ENCODE data around the gene PRDM11.

The PRDM11 gene

GRCh38 chr11:45178223-45178622 lies 31.8 kb downstream of the PRDM11 start:
- no peak for DNase-seq

GRCh38 chr11:45178890-45179671 lies 32.6 kb downstream of the PRDM11 start:
- no peak for DNase-seq

DNA sequence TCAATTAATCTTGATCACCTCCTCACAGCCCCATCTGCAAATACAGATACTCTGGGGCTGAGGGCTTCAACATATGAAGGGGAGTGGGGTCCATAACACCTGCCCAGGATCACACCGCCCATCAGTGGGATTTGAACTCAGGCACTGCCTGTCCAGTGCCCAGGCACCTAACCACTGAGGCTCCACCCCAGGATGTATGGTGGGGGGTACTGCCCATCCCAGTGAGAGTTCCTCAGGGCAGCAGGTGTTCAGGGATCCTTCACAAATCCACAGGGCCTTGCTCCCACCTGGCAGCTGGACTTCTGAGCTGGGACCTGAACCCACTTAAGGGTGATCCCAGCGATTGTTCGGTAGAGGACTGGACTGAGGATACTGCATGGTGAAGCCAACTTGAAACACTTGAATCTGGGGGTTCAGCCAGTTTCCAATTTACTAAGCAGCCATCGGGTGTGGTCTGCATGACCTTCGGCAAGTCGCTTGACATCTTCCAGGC lies 33.3 kb downstream of the PRDM11 start:
- DNase-seq: no peak

- peak; percentile 36 for DNase-seq
These were observed 33.9 kb downstream of the PRDM11 start for GRCh38 chr11:45180179-45180847.

GRCh38 chr11:45180848-45181192 lies 34.4 kb downstream of the PRDM11 start:
- peak; percentile 36 for DNase-seq

- DNase-seq: no peak
These were observed 34.9 kb downstream of the PRDM11 start for GRCh38 chr11:45181193-45181888.

DNA sequence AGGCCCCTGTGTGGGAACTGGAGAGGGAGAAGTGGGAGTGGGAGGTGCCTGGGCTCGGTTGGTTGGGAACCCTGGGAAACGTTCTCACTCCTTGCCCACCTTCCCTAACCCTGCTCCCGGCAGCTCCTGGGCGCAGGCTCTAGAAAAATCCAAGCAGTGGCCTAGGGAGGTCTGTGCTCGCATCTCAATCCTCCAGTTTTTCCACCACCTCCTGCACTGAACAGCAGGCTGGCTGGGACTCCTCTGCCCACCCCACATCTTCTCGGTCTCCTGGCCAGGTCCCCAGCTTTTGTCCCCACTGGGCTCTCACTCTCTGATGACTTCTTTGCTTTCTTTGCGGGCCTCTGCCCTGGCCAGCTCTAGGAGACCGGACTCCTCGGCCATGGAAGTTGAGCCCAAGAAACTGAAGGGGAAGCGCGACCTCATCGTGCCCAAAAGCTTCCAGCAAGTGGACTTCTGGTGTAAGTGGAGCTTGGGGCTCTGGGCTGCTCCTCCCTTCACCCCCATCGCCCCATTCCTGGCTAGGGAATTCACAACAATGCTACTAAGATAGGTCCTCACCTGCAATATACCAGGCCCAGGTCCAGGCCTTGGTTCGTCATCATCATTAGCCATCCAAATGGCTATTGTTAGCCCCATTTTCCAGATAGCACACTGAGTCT lies 35.6 kb downstream of the PRDM11 start:
- no peak for DNase-seq

DNA sequence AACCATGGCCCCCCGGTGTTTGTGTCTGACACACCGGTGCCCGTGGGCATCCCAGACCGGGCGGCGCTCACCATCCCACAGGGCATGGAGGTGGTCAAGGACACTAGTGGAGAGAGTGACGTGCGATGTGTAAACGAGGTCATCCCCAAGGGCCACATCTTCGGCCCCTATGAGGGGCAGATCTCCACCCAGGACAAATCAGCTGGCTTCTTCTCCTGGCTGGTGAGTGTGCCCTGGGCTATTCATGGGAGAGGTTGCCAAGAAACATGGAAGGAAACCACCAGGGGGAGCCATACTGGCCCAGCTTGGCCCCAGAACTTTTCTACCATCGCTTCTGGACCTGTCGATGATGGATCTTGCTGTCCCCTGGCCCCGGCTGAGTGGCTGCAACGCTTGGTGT lies 36.5 kb downstream of the PRDM11 start:
- DNase-seq: peak; percentile 33

DNA sequence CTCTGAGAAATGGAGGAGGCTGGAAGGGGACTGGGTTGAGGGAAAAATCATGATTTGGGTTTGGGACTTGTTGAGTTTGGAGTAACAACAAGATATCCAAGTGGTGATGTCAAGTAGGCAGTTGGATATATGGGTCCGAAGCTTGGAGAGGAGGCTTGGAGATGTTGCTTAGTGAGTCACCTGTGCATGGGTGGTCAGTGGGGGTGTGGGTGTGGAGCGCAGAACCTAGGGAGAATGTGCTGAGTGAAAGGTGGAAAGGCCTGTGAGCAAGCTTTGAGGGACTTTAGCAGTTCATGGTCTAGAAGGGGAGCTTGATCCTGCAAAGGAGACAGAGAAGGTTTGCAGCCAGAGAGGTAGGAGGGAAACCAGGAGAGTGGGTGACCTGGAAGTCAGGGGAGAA lies 38.2 kb downstream of the PRDM11 start:
- DNase-seq: no peak

DNA sequence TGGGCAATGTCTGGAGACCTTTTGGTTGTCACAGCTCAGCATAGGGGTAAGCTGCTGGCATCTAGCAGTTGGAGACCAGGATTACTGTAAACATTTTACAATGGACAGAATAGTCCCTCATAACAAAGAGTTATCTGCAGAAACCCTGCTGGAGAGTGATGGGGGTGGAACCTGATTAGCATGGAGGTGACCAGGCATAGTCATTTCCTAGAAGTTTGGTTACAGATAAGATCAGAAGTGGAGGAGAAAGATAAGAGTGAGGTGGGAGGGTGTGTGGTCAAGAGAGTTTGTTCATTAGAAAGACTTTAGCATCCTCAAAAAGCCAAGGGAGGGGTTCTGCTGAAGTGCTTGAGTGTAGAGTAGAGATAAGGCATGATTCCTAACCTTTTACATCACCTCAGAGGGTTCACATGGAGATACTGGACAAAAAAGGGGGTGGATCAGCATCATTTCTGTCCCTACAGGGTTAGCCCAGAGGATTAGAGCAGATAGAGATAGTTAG lies 38.8 kb downstream of the PRDM11 start:
- peak; percentile 76 for DNase-seq

- DNase-seq: no peak
These were observed 40.9 kb downstream of the PRDM11 start for GRCh38 chr11:45187375-45187774.

DNA sequence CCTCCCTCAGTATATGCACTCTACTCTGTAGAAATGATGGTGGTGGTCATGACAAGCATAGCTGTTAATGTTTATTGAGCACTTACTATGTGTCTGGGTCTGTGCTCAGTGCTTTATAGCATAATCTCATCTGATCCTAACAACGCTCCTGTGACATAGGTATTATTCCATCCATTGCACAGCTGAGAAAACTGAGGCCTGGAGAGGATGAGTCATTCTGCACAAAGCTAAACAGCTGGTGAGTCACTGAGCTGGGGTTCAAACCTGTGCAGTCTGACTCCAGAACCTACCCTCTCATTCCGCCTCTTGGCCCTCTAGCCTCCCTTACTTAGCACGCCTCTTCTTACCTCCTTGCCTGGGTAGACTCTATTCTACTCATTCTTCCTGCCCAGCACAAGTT lies 41.7 kb downstream of the PRDM11 start:
- no peak for DNase-seq

GRCh38 chr11:45189230-45189629 lies 42.8 kb downstream of the PRDM11 start:
- no peak for DNase-seq

DNA sequence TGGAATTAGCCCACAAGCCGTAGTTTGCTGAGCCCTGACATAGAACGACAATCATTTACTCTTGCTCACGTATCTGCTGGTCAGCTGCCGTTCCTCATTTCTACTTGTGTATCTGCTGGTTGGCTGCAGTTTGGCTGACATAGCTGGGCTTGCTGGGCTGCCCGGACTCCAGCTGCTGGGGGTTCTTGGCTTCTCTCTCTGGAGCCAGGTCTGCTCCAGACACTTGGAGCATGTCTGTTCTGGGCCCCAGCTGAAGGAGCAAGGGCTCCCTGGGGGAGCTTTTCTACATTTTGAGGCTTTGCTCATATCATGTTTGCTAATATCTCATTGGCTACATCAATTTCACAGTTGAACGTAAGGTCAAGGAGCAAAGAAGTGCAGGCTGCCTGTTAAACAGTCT lies 47.3 kb downstream of the PRDM11 start:
- DNase-seq: no peak

GRCh38 chr11:45204761-45205160 lies 58.3 kb downstream of the PRDM11 start:
- no peak for DNase-seq

DNA sequence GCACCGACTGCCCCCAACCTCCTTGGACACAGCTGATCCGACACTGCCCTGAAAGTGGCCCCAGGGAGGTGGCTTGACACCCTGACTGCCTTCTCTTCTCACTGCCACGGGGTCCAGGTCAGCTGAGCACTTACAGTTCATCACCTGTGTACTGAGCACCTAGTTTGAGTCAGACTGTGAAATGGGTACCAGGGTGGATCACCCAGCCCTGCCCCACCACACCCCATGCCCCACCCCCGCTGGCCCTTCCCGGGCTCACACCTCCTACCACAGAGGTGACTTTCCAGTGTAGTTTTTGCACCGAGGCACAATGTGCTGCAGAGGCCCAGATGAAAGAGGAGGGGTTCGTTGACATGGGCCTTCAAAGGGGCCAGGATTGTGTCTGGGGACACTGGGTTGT lies 59.5 kb downstream of the PRDM11 start:
- DNase-seq: no peak

DNA sequence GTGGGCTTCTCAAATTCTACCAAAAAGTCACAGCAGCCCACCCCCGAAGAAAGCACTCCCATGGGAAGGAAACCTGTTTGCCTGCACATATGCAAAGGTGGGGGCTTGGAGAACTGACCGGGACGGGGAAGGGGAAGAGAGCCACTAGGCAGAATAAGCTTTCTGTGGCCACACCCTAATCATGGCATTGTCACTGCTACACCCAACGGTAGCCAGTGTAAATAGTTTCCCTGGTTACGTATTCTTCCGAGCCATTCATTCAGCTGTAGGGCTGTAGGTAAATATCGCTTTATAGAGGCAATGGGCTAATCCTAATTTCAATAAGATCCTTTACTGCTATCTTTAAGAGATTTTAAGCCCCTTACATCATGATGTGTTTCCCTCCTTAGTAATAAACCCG lies 61.7 kb downstream of the PRDM11 start:
- DNase-seq: no peak

GRCh38 chr11:45209000-45209879 lies 62.8 kb downstream of the PRDM11 start:
- no peak for DNase-seq

DNA sequence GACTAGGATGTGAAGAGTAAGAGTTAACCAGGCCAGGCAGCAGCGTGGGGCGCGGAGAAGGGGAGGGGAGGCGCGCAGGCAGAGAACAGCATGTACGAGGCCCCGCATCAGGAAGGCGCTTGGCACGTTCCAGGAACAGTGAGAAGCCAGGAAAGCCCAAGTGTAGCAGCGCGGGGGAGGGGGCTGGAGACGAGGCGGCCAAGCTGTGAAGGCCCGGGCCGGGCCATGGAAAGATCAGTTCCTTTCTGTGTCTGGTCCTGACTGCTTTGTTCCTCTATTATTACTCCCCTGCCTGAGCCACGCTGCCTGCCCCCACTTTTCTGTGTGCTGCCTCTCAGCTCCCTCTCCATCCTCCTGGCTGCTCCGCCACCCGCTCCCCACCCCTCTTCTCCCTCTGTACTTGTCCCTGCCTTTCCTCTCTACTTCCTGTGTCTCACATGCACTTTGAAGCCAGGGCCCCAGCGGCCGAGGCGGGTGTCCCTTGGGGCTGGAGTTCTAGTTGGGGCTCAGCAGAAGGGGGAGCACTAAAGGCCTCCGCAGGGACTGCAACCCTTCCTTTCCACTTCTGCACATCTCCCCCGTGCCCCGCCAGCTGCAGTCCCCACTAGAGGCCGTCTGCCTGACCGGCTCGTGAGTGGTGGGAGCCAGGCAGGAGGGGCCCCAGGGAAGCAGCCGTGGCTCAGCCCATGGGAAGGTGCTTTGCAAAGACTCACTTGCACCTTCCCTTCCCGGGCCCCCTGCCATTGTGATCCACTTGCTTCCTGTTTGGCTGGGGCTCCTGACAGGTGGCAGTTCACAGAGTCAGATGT lies 63.7 kb downstream of the PRDM11 start:
- DNase-seq: no peak

DNA sequence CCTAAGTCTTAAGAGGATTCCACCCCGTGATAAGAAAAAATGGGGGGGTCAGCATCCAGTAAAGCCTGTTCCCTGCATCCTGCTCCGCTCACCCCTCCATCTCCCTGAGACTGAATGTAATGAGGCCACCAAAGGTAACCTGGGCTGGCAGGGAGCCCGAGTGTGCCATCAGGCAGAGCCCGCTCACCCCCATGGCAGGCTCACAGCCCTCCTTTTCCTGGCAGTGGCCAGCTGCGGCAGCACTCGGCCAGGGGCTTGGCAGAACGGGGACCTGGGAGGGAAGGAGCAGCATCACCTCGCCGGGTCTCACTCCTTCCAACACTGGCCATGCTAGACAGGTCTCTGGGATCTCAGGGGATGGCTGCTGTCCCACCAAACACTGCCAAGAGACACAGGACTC lies 64.4 kb downstream of the PRDM11 start:
- DNase-seq: no peak

DNA sequence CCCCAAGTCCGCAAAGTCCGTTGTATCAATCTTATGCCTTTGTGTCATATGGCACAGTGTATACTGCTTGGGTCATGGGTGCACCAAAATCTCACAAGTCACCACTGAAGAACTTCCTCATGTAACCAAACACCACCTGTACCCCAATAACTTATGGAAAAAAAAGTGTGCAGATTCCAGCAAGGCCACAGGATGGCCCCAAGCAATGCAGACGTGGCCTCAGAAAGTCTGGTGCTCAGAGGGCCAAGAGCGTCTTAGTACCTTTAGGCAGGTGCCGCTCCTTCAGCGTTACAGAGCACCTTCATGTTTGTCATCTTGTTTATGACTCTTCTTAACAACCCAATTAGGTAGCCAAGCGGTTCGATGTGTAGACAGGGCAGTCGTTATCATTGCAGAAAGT lies 65.3 kb downstream of the PRDM11 start:
- no peak for DNase-seq

Data from OCI-M1 (cell line).